Epithelial cell of esophagus (primary cell): ENCODE results near the gene DCAF5.
A peak's percentile ranks its signal among the peaks of the same experiment; 100 is the strongest.
"Not testable (repeated sequence)": the region's sequence is repeated elsewhere in the genome, so short reads cannot be mapped to it uniquely, and the experiment has no call there.

Experiments used
- DNase-seq: peaks from one replicate; pipeline ENCODE4 v3.0.0; 2010; ENCODE audit warnings: low read depth
- H3K4me3 ChIP-seq: 2 replicates; pipeline ENCODE4 v1.5.1; 2011; ENCODE audit warnings: mild to moderate bottlenecking, low read length, control low read depth
- CTCF ChIP-seq: IDR thresholded peaks from 2 replicates; pipeline ENCODE4 v1.5.1; 2011; ENCODE audit warnings: low read depth, mild to moderate bottlenecking, low read length, control low read depth, inconsistent platforms; ENCODE audit not compliant: insufficient read depth; ENCODE audit errors: missing control alignments

The DCAF5 gene

GRCh38 chr14:69073429-69073828 is 79.5 kb downstream of the DCAF5 start:
- no peak for TF ChIP-seq CTCF
- no peak for DNase-seq
- no peak overlapping the region for H3K4me3 ChIP-seq

GRCh38 chr14:69072584-69072983 is 80.3 kb downstream of the DCAF5 start:
- no peak overlapping the region for H3K4me3 ChIP-seq
- TF ChIP-seq CTCF = no peak
- no peak for DNase-seq

- H3K4me3 ChIP-seq = no peak overlapping the region
- TF ChIP-seq CTCF = no peak
- no peak for DNase-seq
Measured at GRCh38 chr14:69068744-69069421, 84.0 kb downstream of the DCAF5 start.

- no peak for DNase-seq
- H3K4me3 ChIP-seq = no peak overlapping the region
- no peak for TF ChIP-seq CTCF
Measured at GRCh38 chr14:69066396-69067171, 86.3 kb downstream of the DCAF5 start.

- H3K4me3 ChIP-seq, DNase-seq: not testable (repeated sequence)
Measured at GRCh38 chr14:69065934-69066333, 87.0 kb downstream of the DCAF5 start.

- no peak overlapping the region for H3K4me3 ChIP-seq
- no peak for DNase-seq
- TF ChIP-seq CTCF = no peak
Measured at GRCh38 chr14:69064596-69064995, 88.3 kb downstream of the DCAF5 start.

GRCh38 chr14:69059658-69060623 is 93.0 kb downstream of the DCAF5 start:
- no peak for TF ChIP-seq CTCF
- no peak overlapping the region for H3K4me3 ChIP-seq
- peak; percentile 83 for DNase-seq
